HL-60 (cell line): ENCODE results near the gene LRP1B.

Source experiments
- DNase-seq, 2 experiments: peaks; one replicate each; pipeline ENCODE4 v3.0.0-alpha.2; 2010 to 2020; ENCODE audit warnings: low read depth in 1 of 2, low spot score in 1 of 2
- H3K27ac ChIP-seq: fragments of 250-450 bp; sonication (Bioruptor Pico); replicated peaks from 2 replicates; pipeline ENCODE4 v1.5.1; 2020; ENCODE audit warnings: mild to moderate bottlenecking, moderate library complexity
- H3K27me3 ChIP-seq: fragments of 250-450 bp; sonication (Bioruptor Pico); 2 replicates; pipeline ENCODE4 v1.5.1; 2021; ENCODE audit warnings: mild to moderate bottlenecking, moderate library complexity; ENCODE audit not compliant: insufficient read depth, poor library complexity, severe bottlenecking
- H3K4me3 ChIP-seq: replicated peaks from 2 replicates; pipeline ENCODE4 v1.5.1; 2011; ENCODE audit warnings: mild to moderate bottlenecking, control low read depth, low read length; ENCODE audit not compliant: insufficient read depth
- GABPA ChIP-seq: IDR thresholded peaks from 2 replicates; pipeline ENCODE4 v1.6.1; 2012; ENCODE audit warnings: low read depth
- POLR2AphosphoS5 ChIP-seq: IDR thresholded peaks from 2 replicates; pipeline ENCODE4 v1.6.1; 2012; ENCODE audit warnings: low read depth
- SPI1 ChIP-seq: IDR thresholded peaks from 2 replicates; pipeline ENCODE4 v1.6.1; 2012; ENCODE audit warnings: low read depth, mild to moderate bottlenecking, borderline replicate concordance
- TF ChIP-seq, protein P1 (sequence below): IDR thresholded peaks from 2 replicates; pipeline ENCODE4 v1.6.1; 2012; ENCODE audit warnings: low read depth; ENCODE audit not compliant: insufficient replicate concordance
- TF ChIP-seq, protein P2 (sequence below): IDR thresholded peaks from one replicate; pipeline ENCODE4 v1.5.1; 2011; ENCODE audit warnings: low read length, control low read depth, inconsistent platforms; ENCODE audit not compliant: insufficient read depth

Gene LRP1B

GRCh38 chr2:140392824-140393223 is 1738.0 kb downstream of the LRP1B start:
- TF ChIP-seq, protein P1, sequence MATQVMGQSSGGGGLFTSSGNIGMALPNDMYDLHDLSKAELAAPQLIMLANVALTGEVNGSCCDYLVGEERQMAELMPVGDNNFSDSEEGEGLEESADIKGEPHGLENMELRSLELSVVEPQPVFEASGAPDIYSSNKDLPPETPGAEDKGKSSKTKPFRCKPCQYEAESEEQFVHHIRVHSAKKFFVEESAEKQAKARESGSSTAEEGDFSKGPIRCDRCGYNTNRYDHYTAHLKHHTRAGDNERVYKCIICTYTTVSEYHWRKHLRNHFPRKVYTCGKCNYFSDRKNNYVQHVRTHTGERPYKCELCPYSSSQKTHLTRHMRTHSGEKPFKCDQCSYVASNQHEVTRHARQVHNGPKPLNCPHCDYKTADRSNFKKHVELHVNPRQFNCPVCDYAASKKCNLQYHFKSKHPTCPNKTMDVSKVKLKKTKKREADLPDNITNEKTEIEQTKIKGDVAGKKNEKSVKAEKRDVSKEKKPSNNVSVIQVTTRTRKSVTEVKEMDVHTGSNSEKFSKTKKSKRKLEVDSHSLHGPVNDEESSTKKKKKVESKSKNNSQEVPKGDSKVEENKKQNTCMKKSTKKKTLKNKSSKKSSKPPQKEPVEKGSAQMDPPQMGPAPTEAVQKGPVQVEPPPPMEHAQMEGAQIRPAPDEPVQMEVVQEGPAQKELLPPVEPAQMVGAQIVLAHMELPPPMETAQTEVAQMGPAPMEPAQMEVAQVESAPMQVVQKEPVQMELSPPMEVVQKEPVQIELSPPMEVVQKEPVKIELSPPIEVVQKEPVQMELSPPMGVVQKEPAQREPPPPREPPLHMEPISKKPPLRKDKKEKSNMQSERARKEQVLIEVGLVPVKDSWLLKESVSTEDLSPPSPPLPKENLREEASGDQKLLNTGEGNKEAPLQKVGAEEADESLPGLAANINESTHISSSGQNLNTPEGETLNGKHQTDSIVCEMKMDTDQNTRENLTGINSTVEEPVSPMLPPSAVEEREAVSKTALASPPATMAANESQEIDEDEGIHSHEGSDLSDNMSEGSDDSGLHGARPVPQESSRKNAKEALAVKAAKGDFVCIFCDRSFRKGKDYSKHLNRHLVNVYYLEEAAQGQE = no peak
- no peak for TF ChIP-seq POLR2AphosphoS5
- no peak for TF ChIP-seq GABPA
- TF ChIP-seq SPI1 = no peak
- TF ChIP-seq, protein P2, sequence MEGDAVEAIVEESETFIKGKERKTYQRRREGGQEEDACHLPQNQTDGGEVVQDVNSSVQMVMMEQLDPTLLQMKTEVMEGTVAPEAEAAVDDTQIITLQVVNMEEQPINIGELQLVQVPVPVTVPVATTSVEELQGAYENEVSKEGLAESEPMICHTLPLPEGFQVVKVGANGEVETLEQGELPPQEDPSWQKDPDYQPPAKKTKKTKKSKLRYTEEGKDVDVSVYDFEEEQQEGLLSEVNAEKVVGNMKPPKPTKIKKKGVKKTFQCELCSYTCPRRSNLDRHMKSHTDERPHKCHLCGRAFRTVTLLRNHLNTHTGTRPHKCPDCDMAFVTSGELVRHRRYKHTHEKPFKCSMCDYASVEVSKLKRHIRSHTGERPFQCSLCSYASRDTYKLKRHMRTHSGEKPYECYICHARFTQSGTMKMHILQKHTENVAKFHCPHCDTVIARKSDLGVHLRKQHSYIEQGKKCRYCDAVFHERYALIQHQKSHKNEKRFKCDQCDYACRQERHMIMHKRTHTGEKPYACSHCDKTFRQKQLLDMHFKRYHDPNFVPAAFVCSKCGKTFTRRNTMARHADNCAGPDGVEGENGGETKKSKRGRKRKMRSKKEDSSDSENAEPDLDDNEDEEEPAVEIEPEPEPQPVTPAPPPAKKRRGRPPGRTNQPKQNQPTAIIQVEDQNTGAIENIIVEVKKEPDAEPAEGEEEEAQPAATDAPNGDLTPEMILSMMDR = no peak
- no peak for DNase-seq
- no peaks in the 10 kb centered on the region for H3K27me3 ChIP-seq
- no peak overlapping the region for H3K4me3 ChIP-seq
- no peak overlapping the region for H3K27ac ChIP-seq

- no peak for TF ChIP-seq POLR2AphosphoS5
- TF ChIP-seq, protein P2 = no peak
- TF ChIP-seq, protein P1 = no peak
- TF ChIP-seq GABPA = no peak
- TF ChIP-seq SPI1 = no peak
- Histone ChIP-seq H3K4me3 (no peak overlapping the region), H3K27ac (no peak overlapping the region), H3K27me3 (no peaks in the 10 kb centered on the region)
- no peak for DNase-seq
Measured at GRCh38 chr2:140384946-140385345, 1745.9 kb downstream of the LRP1B start.

DNA sequence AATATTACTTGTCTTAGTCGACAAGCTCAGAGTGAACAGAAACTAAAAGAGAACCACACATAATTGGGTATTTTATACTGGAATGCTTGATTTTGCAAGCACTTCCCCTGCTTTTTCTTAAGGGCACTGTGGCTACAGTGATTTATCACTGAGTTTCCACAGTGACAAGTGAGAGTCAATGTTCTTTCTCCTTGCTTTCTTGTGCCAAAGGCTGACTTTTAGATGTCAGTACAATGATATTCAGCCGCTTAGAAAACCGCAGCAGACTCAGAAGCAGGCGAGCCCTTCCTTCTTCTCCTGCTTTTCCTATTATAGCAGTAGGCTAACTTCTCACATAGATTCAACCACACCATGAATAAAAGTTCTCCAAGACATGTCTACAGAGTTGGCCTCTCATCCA is 1747.0 kb downstream of the LRP1B start:
- Histone ChIP-seq H3K27ac (no peak overlapping the region), H3K27me3 (no peaks in the 10 kb centered on the region), H3K4me3 (no peak overlapping the region)
- no peak for TF ChIP-seq SPI1
- TF ChIP-seq GABPA = no peak
- TF ChIP-seq POLR2AphosphoS5 = no peak
- TF ChIP-seq, protein P1 = no peak
- TF ChIP-seq, protein P2 = no peak
- no peak for DNase-seq
